HG03378 (cell line): ENCODE results near the gene PCP4L1.
"Not testable (repeated sequence)": the region's sequence is repeated elsewhere in the genome, so short reads cannot be mapped to it uniquely, and the experiment has no call there.

ENCODE experiments used
- ATAC-seq: cut with Tn5 transposase; IDR thresholded peaks from one replicate; pipeline ENCODE4 v1.9.1; 2021; ENCODE audit warnings: mild to moderate bottlenecking, moderate library complexity; ENCODE audit not compliant: unreplicated experiment

PCP4L1 gene

GRCh38 chr1:161227196-161227871 is 31.2 kb upstream of the PCP4L1 start:
- ATAC-seq, result peak; percentile 39

GRCh38 chr1:161228032-161228431 is 30.5 kb upstream of the PCP4L1 start:
- ATAC-seq, result no peak

- ATAC-seq, result no peak
These were observed 28.6 kb upstream of the PCP4L1 start for GRCh38 chr1:161229896-161230295.

- ATAC-seq, result no peak
These were observed 27.8 kb upstream of the PCP4L1 start for GRCh38 chr1:161230762-161231161.

- ATAC-seq, result no peak
These were observed 25.4 kb upstream of the PCP4L1 start for GRCh38 chr1:161233102-161233501.

- no peak for ATAC-seq
These were observed 22.4 kb upstream of the PCP4L1 start for GRCh38 chr1:161235957-161236775.

- no peak for ATAC-seq
These were observed 20.5 kb upstream of the PCP4L1 start, which contains the start of gene NR1I3 for GRCh38 chr1:161238039-161238473. TSS of gene NR1I3 (minus strand) at chr1:161238203. CDS start at chr1:161236565, 1,638 bp downstream.

- no peak for ATAC-seq
These were observed 16.9 kb upstream of the PCP4L1 start for GRCh38 chr1:161241682-161242081.

- ATAC-seq, result no peak
These were observed 16.2 kb upstream of the PCP4L1 start for GRCh38 chr1:161242313-161242712.

GRCh38 chr1:161244888-161245287 is 13.7 kb upstream of the PCP4L1 start:
- ATAC-seq, result no peak

GRCh38 chr1:161250100-161250499 is 8.4 kb upstream of the PCP4L1 start:
- not testable (repeated sequence) for ATAC-seq

- no peak for ATAC-seq
These were observed 7.7 kb upstream of the PCP4L1 start for GRCh38 chr1:161250829-161251228.

- no peak for ATAC-seq
These were observed 7.0 kb upstream of the PCP4L1 start for GRCh38 chr1:161251579-161251978.

- not testable (repeated sequence) for ATAC-seq
These were observed 3.2 kb upstream of the PCP4L1 start for GRCh38 chr1:161255302-161255701.

GRCh38 chr1:161255955-161256520 is 2.5 kb upstream of the PCP4L1 start:
- ATAC-seq, result not testable (repeated sequence)

- ATAC-seq, result not testable (repeated sequence)
These were observed 1.4 kb upstream of the PCP4L1 start for GRCh38 chr1:161257109-161257508.

- ATAC-seq, result no peak
These were observed 779 bp downstream of the PCP4L1 start for GRCh38 chr1:161259345-161259702.

GRCh38 chr1:161259765-161260164 is 1.2 kb downstream of the PCP4L1 start:
- ATAC-seq, result no peak

GRCh38 chr1:161260376-161261260 is 2.1 kb downstream of the PCP4L1 start:
- no peak for ATAC-seq

GRCh38 chr1:161261261-161262235 is 3.0 kb downstream of the PCP4L1 start:
- no peak for ATAC-seq
